ENCODE results near the gene SEMG1.

Gene SEMG1

GRCh38 chr20:45221076-45221475 is 14.2 kb downstream of the SEMG1 start, which contains the start of gene SEMG2:
Gene SEMG2 (plus strand): TSS chr20:45221373. CDS start chr20:45221390, 17 bp downstream.
- no peak for DNase-seq (ENCODE audit: low spot score)

GRCh38 chr20:45223136-45223535 is 16.3 kb downstream of the SEMG1 start:
- DNase-seq (ENCODE audit: low spot score) = no peak

GRCh38 chr20:45226287-45226686 is 19.5 kb downstream of the SEMG1 start:
- DNase-seq (ENCODE audit: low spot score) = no peak

GRCh38 chr20:45229264-45230056 is 22.6 kb downstream of the SEMG1 start:
- DNase-seq (ENCODE audit: low spot score) = peak; percentile 19

- no peak for DNase-seq (ENCODE audit: low spot score)
Measured at GRCh38 chr20:45230631-45231030, 23.8 kb downstream of the SEMG1 start.

- no peak for DNase-seq (ENCODE audit: low spot score)
Measured at GRCh38 chr20:45235995-45236394, 29.2 kb downstream of the SEMG1 start.

GRCh38 chr20:45238139-45238538 is 31.3 kb downstream of the SEMG1 start:
- DNase-seq (ENCODE audit: low spot score) = no peak

- DNase-seq (ENCODE audit: low spot score) = no peak
Measured at GRCh38 chr20:45246109-45246508, 39.3 kb downstream of the SEMG1 start.

GRCh38 chr20:45247865-45248264 is 41.0 kb downstream of the SEMG1 start:
- DNase-seq (ENCODE audit: low spot score) = no peak

GRCh38 chr20:45248609-45249008 is 41.8 kb downstream of the SEMG1 start:
- no peak for DNase-seq (ENCODE audit: low spot score)

GRCh38 chr20:45251884-45252560 is 45.2 kb downstream of the SEMG1 start:
- DNase-seq (ENCODE audit: low spot score) = no peak

GRCh38 chr20:45253261-45253660 is 46.4 kb downstream of the SEMG1 start:
- DNase-seq (ENCODE audit: low spot score) = no peak

- no peak for DNase-seq (ENCODE audit: low spot score)
Measured at GRCh38 chr20:45254383-45255262, 47.8 kb downstream of the SEMG1 start, which contains the start of gene SLPI. Gene SLPI (minus strand): TSS chr20:45254564. CDS start chr20:45254543, 21 bp downstream.

GRCh38 chr20:45257161-45257560 is 50.3 kb downstream of the SEMG1 start:
- no peak for DNase-seq (ENCODE audit: low spot score)

GRCh38 chr20:45257711-45258110 is 50.9 kb downstream of the SEMG1 start:
- DNase-seq (ENCODE audit: low spot score) = no peak

- DNase-seq (ENCODE audit: low spot score) = no peak
Measured at GRCh38 chr20:45258259-45258658, 51.4 kb downstream of the SEMG1 start.

GRCh38 chr20:45258664-45259063 is 51.8 kb downstream of the SEMG1 start:
- no peak for DNase-seq (ENCODE audit: low spot score)
